ENCODE measurements around the gene SEPSECS.

SEPSECS gene

DNA sequence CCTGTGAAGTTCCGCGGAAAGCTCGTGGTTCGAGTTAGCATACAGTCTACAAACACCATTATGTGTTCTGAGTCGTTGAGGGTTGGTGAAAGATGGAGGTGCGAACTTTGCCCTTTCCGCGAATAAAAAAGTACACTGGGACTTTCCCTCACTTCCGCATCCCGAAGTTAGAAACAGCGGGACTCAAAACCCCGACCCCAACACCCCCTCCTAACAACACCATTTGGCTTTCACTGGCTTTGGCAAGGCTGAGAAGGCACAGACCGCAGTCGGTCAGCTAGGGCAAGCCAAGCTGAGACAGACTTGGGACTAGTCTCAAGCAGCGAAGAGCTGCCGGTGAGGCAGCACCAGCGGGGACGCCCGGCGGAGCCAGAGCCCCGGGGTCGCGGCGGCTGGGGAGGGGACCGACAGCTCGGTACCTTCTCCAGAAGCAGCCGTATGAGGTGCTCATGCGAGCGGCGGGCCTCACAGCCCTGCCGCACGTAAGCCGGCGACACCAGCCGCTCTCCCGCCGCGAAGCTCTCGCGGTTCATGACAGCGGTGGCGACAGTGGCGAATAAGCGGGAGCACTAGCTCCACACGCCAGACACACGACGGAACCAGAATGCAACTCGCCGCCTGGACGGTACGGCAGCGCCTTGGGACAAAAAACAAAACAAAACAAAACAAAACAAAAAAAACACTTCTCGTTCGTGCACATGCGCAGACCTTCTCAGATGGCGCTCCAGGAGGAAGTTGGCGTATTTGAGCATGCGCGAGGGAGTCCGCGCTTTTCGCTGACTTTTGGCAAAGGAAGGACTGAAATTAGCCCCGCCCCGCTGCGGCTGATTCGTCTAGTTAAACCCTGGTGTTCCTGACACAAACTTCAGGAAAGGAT lies at the start of gene SEPSECS:
TSS of gene SEPSECS (minus strand) at position 613 of the 877 bp plus-strand sequence. CDS start at position 533, 80 bp downstream.
- DNase-seq (ENCODE audit: low spot score), result peak; percentile 84

DNA sequence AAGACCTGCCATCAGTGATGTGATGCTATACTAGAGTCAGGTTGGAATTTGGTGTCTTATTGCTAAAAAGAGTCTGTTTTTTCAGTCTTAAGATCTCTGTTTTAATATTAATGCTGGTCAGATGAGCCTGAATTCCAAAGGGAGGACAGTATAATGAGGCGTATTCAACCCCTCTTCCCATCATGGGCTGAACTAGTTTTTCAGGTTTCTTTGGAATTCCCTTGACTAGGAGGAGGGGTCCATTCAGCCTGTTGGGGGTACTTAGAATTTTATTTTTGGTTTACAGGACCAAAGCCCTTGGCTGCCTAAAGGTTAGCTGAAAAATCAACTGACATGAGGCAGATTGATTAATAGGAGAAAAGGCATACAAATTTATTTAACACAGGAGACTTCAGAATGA lies 49.5 kb upstream of the SEPSECS start:
- no peak for DNase-seq (ENCODE audit: low spot score)

DNA sequence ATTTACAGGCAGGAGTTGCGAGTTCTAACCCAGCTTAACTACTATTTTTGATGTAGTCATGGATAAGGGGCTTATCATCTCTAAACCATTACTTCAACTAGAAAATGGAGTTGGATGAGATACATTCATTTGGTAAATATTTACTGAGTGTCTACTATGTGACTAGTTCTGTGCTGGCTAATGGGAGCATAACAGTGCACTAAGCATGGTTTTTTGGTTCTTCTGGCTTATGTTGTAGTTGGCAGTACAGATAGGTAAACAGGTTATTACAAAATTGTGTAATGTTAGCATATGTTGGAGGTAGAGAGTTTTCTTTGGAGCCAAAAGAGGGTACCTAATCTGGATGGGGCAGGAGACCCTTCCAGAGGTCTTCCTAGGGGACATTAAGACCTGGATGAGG lies 47.7 kb upstream of the SEPSECS start:
- DNase-seq (ENCODE audit: low spot score), result no peak

DNA sequence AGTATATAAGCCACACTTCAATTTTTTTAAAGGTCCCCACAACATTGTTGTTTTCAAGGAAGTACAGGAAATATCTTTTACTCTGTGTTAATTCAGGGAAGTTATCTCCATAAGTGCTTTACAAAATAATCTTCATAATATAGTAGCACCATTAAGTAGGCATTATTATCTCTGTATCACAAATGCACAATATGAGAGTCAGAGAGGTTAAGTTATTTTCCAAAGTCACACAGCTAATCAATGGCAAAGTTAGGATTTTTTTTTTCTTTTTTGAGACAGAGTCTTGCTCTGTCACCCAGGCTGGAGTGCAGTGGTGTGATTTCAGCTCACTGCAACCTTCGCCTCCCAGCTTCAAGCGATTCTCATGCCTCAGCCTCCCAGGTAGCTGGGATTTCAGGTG lies 38.5 kb upstream of the SEPSECS start:
- DNase-seq (ENCODE audit: low spot score), result no peak

DNA sequence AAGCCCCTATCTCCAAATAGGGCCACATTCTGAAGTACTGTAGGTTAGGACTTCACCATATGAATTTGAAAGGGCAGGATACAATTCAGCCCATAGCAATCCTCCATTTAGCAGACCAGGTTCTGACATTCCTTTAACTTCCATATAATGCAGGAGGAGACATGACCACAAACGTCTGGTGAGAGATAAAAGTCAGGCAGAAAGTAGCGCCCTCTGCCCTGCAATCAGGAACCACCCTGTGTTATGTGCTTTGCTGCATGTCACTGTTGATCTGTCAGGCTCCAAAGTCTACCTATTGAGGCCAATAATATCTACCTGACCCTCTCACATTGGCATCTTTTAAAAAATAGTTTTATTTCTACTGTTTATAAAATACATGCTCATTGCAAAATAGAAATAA lies 30.2 kb upstream of the SEPSECS start:
- no peak for DNase-seq (ENCODE audit: low spot score)

DNA sequence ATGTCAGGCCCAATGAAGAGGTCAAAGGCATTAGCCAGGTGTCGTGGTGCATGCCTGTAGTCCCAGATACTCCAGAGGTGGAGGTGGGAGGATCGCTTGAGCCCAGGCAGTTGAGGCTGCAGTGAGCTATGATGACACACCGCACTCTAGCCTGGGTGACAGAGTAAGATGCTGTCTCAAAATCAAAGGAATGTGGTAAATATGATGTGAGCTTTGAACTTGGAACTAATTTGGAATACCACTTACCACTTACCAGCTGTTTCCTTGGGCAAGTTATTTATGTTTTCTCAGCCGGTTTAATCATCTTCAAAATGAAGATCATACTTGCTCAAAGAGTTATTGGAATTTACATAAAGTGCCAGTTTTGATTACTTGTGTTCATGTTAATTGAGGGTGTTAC lies 23.8 kb upstream of the SEPSECS start:
- DNase-seq (ENCODE audit: low spot score), result no peak

DNA sequence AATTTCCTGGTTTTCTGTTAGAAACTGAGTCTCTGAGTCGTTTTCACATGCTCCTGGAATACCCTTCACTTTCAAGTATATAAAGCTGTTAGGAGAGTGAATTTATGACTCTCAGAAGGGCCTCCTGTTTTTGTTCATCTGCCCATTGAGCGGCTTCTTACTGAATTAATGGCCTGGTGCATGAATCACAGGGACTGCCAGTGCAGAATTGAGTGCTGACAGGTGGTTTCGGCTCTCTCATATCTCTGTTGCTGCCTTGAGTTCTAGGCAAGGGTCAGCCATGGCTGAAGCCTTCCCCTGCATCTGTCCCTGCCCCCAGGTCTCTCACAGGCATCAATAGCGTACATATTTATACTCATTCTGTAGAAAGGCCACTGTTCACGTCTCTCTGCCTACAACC lies 22.7 kb upstream of the SEPSECS start:
- DNase-seq (ENCODE audit: low spot score), result no peak

DNA sequence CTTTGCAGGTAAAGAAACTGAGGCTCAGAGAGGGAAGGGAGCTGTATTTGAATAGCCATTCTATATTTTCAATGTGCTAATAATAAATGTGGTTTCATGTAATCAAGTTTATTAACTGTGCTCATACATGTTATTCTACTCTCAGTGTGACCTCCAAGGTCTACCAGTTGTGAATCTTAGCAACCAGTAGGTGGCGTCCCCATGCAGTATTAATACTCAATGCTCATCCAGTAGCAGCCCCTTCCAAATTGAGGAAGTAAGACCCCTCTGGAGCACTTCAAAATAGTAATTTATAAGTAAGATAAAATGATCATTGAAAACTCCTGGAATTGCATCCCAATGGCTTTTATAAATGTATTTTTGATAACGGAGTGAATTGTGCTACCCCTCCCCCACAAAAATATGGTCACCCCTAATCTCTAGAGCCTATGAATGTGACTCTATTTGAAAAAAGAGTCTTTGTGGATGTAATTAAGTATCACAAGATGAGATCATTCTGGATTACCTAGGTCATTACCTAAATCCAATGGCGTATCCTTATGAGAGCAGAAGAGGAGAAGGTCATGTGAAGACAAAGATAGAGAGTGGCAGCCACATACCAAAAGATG lies 20.4 kb upstream of the SEPSECS start:
- no peak for DNase-seq (ENCODE audit: low spot score)

DNA sequence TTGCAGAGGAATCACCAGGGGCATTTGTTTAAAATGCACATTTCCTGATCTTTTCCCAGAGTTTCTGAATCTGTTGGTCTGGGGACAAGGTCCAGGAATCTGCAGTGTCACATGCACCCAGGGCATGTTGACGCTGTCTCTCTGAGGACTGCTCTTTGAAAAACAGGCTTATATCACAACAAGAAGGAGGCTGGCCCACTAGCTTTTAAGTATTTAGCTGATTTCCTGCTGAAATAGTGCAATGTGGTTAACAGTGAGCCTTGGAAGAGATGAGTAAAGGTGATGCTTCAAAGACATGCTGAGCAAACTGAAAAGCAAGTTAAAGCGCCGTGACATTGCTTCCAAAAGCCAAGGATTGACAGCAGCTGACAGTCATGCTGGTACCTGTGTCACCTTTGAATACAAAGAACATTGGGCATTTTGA lies 18.6 kb upstream of the SEPSECS start:
- DNase-seq (ENCODE audit: low spot score), result no peak

DNA sequence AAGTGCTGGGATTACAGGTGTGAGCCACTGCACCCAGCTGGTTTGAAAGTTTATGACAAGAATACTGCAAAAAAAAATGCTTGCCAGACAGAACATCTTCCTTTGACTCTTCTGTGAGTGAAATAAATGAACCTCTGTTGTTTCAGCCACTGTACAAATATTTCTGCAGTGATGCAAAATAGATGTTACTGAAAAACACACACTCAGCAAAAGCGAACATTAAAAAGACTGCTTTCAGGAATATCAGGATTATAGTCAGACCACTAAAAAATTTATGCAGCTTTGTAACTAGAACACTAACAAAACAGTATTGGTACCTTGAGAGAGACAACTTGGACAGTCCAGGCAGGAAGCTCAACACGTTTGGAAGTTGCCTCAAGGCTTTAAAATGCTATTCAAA lies 16.9 kb upstream of the SEPSECS start:
- no peak for DNase-seq (ENCODE audit: low spot score)

DNA sequence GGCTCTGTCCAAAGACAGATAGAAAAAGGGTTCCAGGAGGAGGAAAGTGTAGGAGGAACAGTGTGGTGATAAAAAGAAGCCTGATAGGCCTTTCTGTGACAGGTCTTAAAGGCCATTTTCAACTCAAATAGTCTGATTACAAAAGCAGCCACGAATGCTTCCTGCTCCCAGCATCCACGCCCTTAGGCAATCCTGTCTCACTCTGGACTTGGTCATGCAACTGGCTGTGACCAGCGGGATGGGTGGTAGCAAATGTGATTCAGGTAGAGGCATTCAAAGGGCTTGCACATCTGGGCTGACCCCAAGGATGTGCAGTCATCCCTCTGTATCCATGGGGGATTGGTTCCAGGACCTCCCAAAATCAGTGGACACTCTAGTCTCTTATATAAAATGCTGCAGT lies 14.4 kb upstream of the SEPSECS start:
- no peak for DNase-seq (ENCODE audit: low spot score)

DNA sequence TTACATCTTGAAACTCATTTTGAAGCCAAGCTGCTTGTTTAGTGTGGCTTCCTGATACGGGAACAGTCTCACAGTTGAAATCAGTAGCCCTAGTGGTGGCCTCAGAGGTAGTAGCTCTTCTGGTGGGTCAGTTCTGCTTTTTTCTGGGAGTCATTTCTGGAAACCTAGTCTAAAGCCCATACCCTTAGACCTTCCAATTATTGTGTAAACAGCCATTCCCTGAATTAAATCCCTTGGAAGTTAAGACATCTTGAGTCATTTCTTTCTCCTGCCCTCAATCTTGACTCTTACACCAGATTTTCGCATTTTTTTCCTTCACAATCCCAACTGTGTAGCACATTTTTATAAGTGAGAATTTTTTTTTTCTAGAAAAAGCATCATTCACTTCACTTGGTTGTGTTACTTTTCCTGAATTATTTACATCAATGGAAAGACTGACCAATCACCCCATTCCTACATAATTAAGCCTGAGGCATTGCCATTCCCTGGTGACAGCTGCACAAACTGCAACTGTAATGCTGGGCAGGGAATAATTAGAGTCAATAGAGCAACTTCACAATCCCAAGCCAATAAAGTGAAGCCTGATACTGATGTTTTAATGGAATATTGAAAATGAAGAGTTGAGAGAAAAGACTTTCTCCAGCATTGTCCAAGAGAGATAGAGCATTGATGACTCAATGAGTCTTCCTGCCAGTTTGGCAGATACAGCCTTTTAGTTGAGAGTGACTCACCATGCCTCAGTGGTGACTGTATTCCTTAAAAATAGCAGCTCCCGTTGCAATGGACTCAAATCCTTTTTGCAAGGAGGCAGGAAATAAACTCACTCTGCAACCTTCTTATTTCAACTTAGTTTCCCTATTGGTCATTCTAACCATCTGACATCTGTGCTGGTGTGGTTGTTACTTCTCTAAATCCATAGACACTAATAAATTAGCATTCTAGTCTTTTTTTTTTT lies 13.0 kb upstream of the SEPSECS start:
- DNase-seq (ENCODE audit: low spot score), result peak; percentile 76

DNA sequence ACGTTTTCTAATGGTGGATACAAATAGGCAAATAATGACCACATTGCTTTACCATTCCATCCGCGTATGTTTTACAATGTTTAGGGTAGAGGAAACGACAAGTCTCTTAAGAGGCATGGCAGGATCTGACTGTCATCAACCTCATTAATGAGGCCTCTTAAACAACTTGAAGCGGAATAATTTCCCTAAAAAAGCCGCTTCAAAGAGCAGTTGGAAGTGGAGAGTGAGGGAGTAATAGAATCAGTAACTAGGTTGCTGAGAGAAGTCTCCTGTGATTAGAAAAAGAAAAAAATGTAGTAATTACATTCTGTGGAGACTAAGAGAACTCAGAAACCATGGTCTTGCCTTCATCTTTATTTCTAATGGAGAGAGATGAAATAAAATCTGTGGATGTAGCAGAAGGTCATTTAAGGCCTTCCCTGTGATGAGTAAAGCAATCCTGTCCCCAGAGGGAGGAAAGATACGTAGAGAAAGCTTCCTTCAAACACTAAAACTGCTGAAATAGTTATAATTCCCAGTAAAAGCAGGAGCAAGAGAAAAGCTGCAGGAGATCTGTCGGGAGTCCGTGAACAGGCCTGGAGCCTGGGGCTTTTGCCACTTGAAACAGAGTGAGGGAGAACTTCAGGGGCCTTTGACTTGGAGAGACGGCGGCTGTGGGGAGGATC lies 11.1 kb upstream of the SEPSECS start:
- no peak for DNase-seq (ENCODE audit: low spot score)

DNA sequence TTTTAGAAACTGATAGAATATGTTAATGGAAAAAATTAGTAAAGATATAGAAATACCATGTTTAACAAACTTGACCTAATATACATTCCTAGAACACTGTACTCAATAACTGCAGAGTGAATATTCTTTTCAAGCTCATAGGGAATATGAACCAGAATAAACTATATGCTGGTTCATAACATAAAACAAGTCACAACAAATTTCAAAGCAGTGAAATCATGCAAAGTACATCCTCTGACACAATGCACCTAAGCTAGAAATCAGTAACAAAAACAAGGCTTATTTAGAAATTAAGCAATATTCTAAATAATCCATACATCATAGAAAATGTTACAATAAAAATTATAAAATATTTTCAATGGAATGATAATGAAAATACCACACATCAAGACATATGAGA lies 9.2 kb upstream of the SEPSECS start:
- DNase-seq (ENCODE audit: low spot score), result no peak

DNA sequence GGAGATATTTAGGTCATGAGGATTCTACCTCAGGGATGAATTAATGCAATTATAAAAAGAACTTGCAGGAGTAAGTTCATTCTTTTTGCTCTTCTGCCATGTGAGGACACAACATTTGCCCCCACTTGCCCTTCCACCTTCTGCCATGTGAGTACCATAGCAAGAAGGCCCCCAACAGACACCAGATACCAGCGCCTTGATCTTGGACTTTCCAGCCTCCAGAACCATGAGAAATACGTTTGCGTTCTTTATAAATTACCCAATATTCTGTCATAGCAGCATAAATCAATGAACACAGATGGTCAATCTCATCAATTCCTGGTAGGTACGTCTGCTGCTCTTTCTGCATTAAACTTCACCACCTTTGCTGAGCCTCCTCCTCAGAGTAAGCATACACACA lies 5.7 kb upstream of the SEPSECS start:
- no peak for DNase-seq (ENCODE audit: low spot score)

DNA sequence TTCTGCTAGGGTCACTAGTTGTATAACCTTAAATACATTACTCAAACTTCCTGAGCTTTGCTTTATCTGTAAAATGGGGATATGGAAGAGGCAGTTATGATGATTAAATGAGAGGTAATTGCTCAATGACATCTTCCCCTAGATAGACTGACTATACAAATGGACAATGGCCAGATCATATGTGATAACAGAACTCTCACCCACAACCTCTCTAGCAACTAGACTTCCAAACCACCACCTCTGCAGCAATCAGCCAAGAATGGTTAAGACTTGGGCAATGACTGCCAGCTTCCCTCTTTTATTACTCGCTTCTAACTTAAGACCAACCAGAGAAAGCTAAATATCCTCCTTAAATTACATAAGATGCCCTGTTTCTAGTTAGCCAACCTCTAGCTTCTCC lies 2.9 kb upstream of the SEPSECS start:
- DNase-seq (ENCODE audit: low spot score), result no peak

DNA sequence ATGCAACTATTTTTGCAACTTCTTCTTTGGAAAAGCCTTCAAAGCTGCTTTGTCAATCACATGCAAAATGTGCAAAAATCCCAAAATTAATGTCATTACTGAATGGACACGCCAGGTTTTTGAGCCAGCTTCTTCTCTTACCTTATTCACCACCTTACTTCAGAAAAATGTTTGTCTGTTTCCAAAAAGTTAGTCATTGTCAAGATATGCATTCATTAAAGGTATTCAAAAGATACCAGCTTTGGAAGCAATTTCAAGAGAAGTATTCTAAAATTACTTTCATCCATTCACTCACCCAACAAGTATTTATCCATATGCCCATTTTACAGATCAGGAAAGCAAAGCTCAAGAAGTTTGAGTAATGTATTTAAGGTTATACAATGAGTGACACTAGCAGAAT lies 2.3 kb upstream of the SEPSECS start:
- DNase-seq (ENCODE audit: low spot score), result no peak

DNA sequence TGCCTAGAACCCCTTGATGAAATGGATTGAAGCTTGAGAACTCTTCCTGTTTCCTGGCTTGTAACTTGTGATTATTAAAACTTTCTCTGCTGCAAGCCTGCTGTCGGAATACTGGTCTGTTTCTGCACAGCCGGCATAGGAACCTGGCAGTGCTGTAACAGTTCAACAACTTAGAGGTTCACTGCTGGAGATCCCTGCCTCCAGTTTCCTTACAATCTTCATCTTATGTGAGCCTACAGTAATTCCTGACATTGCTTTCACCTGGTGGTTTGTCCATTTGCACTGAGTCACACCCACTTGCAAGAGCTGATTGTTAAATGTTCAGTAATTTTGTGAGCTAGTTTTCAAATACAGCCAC lies 1.3 kb upstream of the SEPSECS start:
- no peak for DNase-seq (ENCODE audit: low spot score)

DNA sequence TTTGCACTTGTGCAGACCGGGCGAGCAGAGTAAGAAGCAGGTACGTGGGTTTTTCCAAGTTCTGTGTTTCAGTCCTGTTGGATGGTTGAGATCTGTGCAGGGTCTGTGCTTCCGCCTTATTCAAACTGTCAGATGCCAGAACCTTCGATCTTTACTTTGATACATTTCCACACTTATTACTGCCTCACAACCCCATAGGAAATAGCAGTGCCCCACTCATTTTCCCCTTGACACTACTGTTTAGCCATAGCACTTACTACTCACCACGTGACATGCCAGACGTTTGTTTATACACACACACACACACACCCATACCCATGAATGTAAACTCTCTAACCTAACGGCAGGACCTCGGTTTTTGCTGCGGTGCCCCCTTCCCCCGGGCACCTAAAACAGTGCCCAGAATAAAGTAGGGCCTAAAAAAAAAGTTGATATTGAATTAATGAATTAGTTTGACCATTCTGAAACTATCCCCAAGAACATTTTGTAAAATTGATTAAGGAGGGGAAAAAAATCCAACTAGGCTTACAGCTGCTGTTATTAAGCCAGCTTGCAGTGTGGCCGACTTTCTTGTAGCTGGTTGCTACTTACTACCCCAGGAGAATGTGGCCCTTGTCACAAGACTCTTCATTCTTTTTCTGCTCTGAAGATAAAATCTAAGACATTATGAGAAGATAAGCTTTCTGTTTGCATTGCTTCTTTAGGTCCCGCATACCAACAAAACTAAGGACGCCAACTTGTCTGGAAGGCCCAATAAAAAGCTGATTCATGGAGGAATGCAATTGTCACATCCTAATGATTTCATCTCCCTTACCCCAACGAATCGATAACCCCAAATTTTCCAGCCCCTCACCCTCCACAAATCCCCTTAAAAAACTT lies 704 bp upstream of the SEPSECS start:
- DNase-seq (ENCODE audit: low spot score), result no peak

DNA sequence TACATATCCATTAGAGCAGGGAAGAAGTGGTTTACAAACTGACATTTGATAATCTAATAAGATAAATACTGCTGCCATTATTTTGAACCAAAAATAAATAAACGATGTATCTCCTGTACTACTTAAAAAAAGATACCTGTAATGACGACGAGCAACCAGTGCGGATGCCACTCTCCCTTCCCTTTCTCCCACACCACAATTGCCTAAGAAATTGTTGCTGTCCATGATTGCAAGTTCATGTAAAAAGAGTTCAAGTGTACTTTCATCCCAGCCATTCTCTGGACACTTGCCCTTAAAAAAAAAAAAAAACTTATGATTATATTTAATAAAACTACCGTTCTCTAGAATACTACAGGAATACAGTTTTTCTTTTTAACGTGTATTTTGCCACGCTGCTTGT lies 1.4 kb downstream of the SEPSECS start:
- DNase-seq (ENCODE audit: low spot score), result no peak

DNA sequence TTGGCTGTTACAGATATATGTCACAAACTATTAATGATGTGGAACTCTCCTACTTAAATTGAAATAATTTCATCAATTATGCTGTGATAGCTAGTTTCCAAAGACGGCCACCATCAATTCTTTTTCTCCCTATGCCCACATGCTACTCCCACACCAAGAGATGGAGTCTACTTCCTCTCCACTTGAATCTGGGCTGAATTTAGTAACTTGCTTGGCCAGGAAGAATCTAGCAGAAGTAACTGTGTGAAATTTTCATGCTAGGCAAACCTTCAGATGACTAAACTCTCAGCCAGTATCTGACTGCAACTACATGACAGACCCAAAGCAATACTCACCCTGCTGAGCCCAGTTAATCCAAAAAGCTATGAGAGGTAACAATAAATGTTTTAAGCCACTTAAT lies 3.2 kb downstream of the SEPSECS start:
- no peak for DNase-seq (ENCODE audit: low spot score)
